B cell (primary cell): ENCODE measurements around the gene EEF1A1.

ENCODE experiments used
- EZH2 ChIP-seq: IDR thresholded peaks from 2 replicates; pipeline ENCODE4 v1.6.1; 2012; ENCODE audit warnings: borderline replicate concordance, low read depth, mild to moderate bottlenecking, moderate library complexity, low read length; ENCODE audit not compliant: insufficient read depth, poor library complexity, severe bottlenecking
- TF ChIP-seq, protein P1 (sequence below): fragments of 200-600 bp; IDR thresholded peaks from one replicate; pipeline ENCODE4 v1.8.0; 2022; ENCODE audit warnings: antibody characterized with exemption, mild to moderate bottlenecking

- TF ChIP-seq, protein P1, sequence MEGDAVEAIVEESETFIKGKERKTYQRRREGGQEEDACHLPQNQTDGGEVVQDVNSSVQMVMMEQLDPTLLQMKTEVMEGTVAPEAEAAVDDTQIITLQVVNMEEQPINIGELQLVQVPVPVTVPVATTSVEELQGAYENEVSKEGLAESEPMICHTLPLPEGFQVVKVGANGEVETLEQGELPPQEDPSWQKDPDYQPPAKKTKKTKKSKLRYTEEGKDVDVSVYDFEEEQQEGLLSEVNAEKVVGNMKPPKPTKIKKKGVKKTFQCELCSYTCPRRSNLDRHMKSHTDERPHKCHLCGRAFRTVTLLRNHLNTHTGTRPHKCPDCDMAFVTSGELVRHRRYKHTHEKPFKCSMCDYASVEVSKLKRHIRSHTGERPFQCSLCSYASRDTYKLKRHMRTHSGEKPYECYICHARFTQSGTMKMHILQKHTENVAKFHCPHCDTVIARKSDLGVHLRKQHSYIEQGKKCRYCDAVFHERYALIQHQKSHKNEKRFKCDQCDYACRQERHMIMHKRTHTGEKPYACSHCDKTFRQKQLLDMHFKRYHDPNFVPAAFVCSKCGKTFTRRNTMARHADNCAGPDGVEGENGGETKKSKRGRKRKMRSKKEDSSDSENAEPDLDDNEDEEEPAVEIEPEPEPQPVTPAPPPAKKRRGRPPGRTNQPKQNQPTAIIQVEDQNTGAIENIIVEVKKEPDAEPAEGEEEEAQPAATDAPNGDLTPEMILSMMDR = no peak
- TF ChIP-seq EZH2 = no peak
These were observed 636 bp upstream of the EEF1A1 start for GRCh38 chr6:73521351-73521985.
